Measurements from ENCODE around the gene TFF2. TPM values are rescaled to one million over a fixed set of nuclear protein-coding genes. Genes with fewer than 3 reads are reported as not detected.

The TFF2 gene
- total RNA-seq, 1 donor from 2014 or later: not detected

GRCh38 chr21:42358261-42358660 is 7.5 kb upstream of the TFF2 start:
- TF ChIP-seq CTCF (IDR thresholded peaks at IDR 0.05): no peak
- ATAC-seq: no peak
- Histone ChIP-seq H3K36me3 (no peaks in the 10 kb centered on the region), H3K27ac (no peak overlapping the region), H3K9me3 (peaks cover 3% of the 10 kb centered on the region), H3K4me3 (no peak overlapping the region), H3K4me1 (no peaks in the 10 kb centered on the region), H3K27me3 (ENCODE audit: low read depth) (peaks cover 6% of the 10 kb centered on the region)
- intact Hi-C loops (cut with DNase I): no loop called here
- DNase-seq: no peak

GRCh38 chr21:42357307-42357706 is 6.5 kb upstream of the TFF2 start:
- Histone ChIP-seq H3K4me1 (no peaks in the 10 kb centered on the region), H3K4me3 (no peak overlapping the region), H3K36me3 (no peaks in the 10 kb centered on the region), H3K27ac (no peak overlapping the region), H3K9me3 (peaks cover 3% of the 10 kb centered on the region), H3K27me3 (ENCODE audit: low read depth) (peaks cover 6% of the 10 kb centered on the region)
- intact Hi-C loops (cut with DNase I): no loop called here
- DNase-seq (no peak), ATAC-seq (no peak)
- no peak for TF ChIP-seq CTCF (IDR thresholded peaks at IDR 0.05)

- ATAC-seq (no peak), DNase-seq (no peak)
- H3K4me1 ChIP-seq: no peaks in the 10 kb centered on the region
- H3K27me3 ChIP-seq (ENCODE audit: low read depth): peaks cover 6% of the 10 kb centered on the region
- no peak overlapping the region for H3K27ac ChIP-seq
- no peaks in the 10 kb centered on the region for H3K36me3 ChIP-seq
- peaks cover 3% of the 10 kb centered on the region for H3K9me3 ChIP-seq
- TF ChIP-seq CTCF (IDR thresholded peaks at IDR 0.05): no peak
- no peak overlapping the region for H3K4me3 ChIP-seq
- intact Hi-C loops (cut with DNase I): no loop called here
Measured at GRCh38 chr21:42356650-42357049, 5.9 kb upstream of the TFF2 start.

GRCh38 chr21:42356046-42356445 is 5.3 kb upstream of the TFF2 start:
- intact Hi-C loops (cut with DNase I): no loop called here
- peaks cover 6% of the 10 kb centered on the region for H3K27me3 ChIP-seq (ENCODE audit: low read depth)
- peaks cover 3% of the 10 kb centered on the region for H3K9me3 ChIP-seq
- H3K4me3 ChIP-seq: no peak overlapping the region
- no peaks in the 10 kb centered on the region for H3K36me3 ChIP-seq
- H3K27ac ChIP-seq: no peak overlapping the region
- ATAC-seq (no peak), DNase-seq (no peak)
- no peaks in the 10 kb centered on the region for H3K4me1 ChIP-seq
- TF ChIP-seq CTCF (IDR thresholded peaks at IDR 0.05): no peak

GRCh38 chr21:42353623-42354022 is 2.8 kb upstream of the TFF2 start:
- no peaks in the 10 kb centered on the region for H3K36me3 ChIP-seq
- TF ChIP-seq CTCF (IDR thresholded peaks at IDR 0.05): no peak
- no peak for DNase-seq
- peaks cover 6% of the 10 kb centered on the region for H3K27me3 ChIP-seq (ENCODE audit: low read depth)
- H3K27ac ChIP-seq: no peak overlapping the region
- no peaks in the 10 kb centered on the region for H3K4me1 ChIP-seq
- ATAC-seq: no peak
- no peaks in the 10 kb centered on the region for H3K9me3 ChIP-seq
- H3K4me3 ChIP-seq: no peak overlapping the region
- intact Hi-C loops (cut with DNase I): no loop called here

Data from lower lobe of right lung (tissue), 2 donors.